ENCODE data around the gene TBC1D22A. TPM values are rescaled to one million over a fixed set of nuclear protein-coding genes. Genes with fewer than 3 reads are reported as not detected.

Gene TBC1D22A
- total RNA-seq, 4 donors from 2014 or later, result 15.6 to 21.7 (median 20.5) TPM

- 90 to 95% methylated on average over 5 of the region's 5 CpGs for WGBS, 2 donors
- intact Hi-C loops (cut with DNase I), result no loop called here
These were observed 344.4 kb downstream of the TBC1D22A start for GRCh38 chr22:47106806-47107205.

GRCh38 chr22:47107431-47107830 is 345.0 kb downstream of the TBC1D22A start:
- H3K36me3 ChIP-seq, result peaks cover 0 to 14% (median 0%) of the 10 kb centered on the region in 3 donors
- 59 to 70% methylated on average over 2 of the region's 2 CpGs for WGBS, 2 donors
- TF ChIP-seq POLR2A (IDR thresholded peaks at IDR 0.05), result no peak
- no peak for DNase-seq
- peaks cover 0 to 26% (median 3%) of the 10 kb centered on the region in 3 donors for H3K4me1 ChIP-seq
- H3K27me3 ChIP-seq, result no peaks in the 10 kb centered on the region
- no peaks in the 10 kb centered on the region for H3K9me3 ChIP-seq
- intact Hi-C loops (cut with DNase I), result no loop called here
- no peak overlapping the region for H3K4me3 ChIP-seq
- peak overlapping the region in 3 of 4 donors; percentile 21 to 76 (median 70) for H3K27ac ChIP-seq

More at GRCh38 chr22:47106806-47107205, 344.4 kb downstream of the TBC1D22A start:
- Histone ChIP-seq H3K27ac (peak overlapping the region in 3 of 4 donors; percentile 21 to 76 (median 70)), H3K36me3 (peaks cover 0 to 8% (median 0%) of the 10 kb centered on the region in 3 donors), H3K27me3 (no peaks in the 10 kb centered on the region), H3K4me1 (peaks cover 0 to 32% (median 3%) of the 10 kb centered on the region in 3 donors), H3K4me3 (no peak overlapping the region), H3K9me3 (no peaks in the 10 kb centered on the region)
- DNase-seq, result no peak
- no peak for TF ChIP-seq CTCF (IDR thresholded peaks at IDR 0.05)
- no peak for TF ChIP-seq POLR2A (IDR thresholded peaks at IDR 0.05)

- Histone ChIP-seq H3K4me1 (peaks cover 0 to 21% (median 3%) of the 10 kb centered on the region in 3 donors), H3K9me3 (no peaks in the 10 kb centered on the region), H3K4me3 (no peak overlapping the region), H3K27ac (peak overlapping the region in 1 of 4 donors; percentile 30), H3K36me3 (peaks cover 0 to 38% (median 0%) of the 10 kb centered on the region in 3 donors), H3K27me3 (no peaks in the 10 kb centered on the region)
- intact Hi-C loops (cut with DNase I), result no loop called here
- TF ChIP-seq CTCF (IDR thresholded peaks at IDR 0.05) (no peak), POLR2A (IDR thresholded peaks at IDR 0.05) (no peak)
- WGBS, 2 donors, result 87 to 88% methylated on average over 14 to 15 of the region's 18 CpGs
- DNase-seq, result no peak
These were observed 348.5 kb downstream of the TBC1D22A start for GRCh38 chr22:47110817-47111443.

- DNase-seq, result no peak
- H3K9me3 ChIP-seq, result no peaks in the 10 kb centered on the region
- peaks cover 0 to 39% (median 0%) of the 10 kb centered on the region in 3 donors for H3K36me3 ChIP-seq
- no peak overlapping the region for H3K27ac ChIP-seq
- H3K4me3 ChIP-seq, result no peak overlapping the region
- 88 to 94% methylated on average over 11 to 15 of the region's 29 CpGs for WGBS, 2 donors
- intact Hi-C loops (cut with DNase I), result no loop called here
- H3K4me1 ChIP-seq, result peaks cover 0 to 18% (median 3%) of the 10 kb centered on the region in 3 donors
- TF ChIP-seq CTCF (IDR thresholded peaks at IDR 0.05), result no peak
- TF ChIP-seq POLR2A (IDR thresholded peaks at IDR 0.05), result no peak
- no peaks in the 10 kb centered on the region for H3K27me3 ChIP-seq
These were observed 349.5 kb downstream of the TBC1D22A start for GRCh38 chr22:47111626-47112581.

- TF ChIP-seq POLR2A (IDR thresholded peaks at IDR 0.05) (no peak), CTCF (IDR thresholded peaks at IDR 0.05) (no peak)
- Histone ChIP-seq H3K27ac (no peak overlapping the region), H3K4me3 (no peak overlapping the region), H3K9me3 (no peaks in the 10 kb centered on the region), H3K27me3 (no peaks in the 10 kb centered on the region), H3K36me3 (peaks cover 0 to 39% (median 0%) of the 10 kb centered on the region in 3 donors), H3K4me1 (peaks cover 0 to 12% (median 3%) of the 10 kb centered on the region in 3 donors)
- WGBS, 2 donors, result 40 to 91% methylated on average over 1 to 11 of the region's 13 CpGs
- intact Hi-C loops (cut with DNase I), result no loop called here
- no peak for DNase-seq
These were observed 350.1 kb downstream of the TBC1D22A start for GRCh38 chr22:47112582-47112965.
